Chondrocyte (in vitro differentiated cells): ENCODE results near the gene SMARCAL1. TPM values are rescaled to one million over a fixed set of nuclear protein-coding genes. Genes with fewer than 3 reads are reported as not detected.

Source experiments
- DNase-seq: peaks from one replicate; pipeline ENCODE4 v3.0.0; 2021; ENCODE audit warnings: mixed read lengths, low spot score
- H3K27ac Mint-ChIP-seq: one replicate; pipeline ENCODE4 v1.8.0; 2021; ENCODE audit warnings: mild to moderate bottlenecking, moderate library complexity, mixed read lengths; ENCODE audit not compliant: unreplicated experiment
- H3K27me3 Mint-ChIP-seq: 2 replicates; pipeline ENCODE4 v1.8.0; 2021; ENCODE audit warnings: low read depth, mixed read lengths
- H3K36me3 Mint-ChIP-seq: 2 replicates; pipeline ENCODE4 v1.8.0; 2021; ENCODE audit warnings: low read depth, mixed read lengths
- H3K4me1 Mint-ChIP-seq: 2 replicates; pipeline ENCODE4 v1.8.0; 2021; ENCODE audit warnings: low read depth, mild to moderate bottlenecking, mixed read lengths
- H3K4me3 Mint-ChIP-seq: one replicate; pipeline ENCODE4 v1.8.0; 2021; ENCODE audit warnings: mild to moderate bottlenecking, moderate library complexity, mixed read lengths; ENCODE audit not compliant: unreplicated experiment
- H3K9me3 Mint-ChIP-seq: 2 replicates; pipeline ENCODE4 v1.8.0; 2021; ENCODE audit warnings: low read depth, mixed read lengths
- total RNA-seq: library from RNA; stranded (reverse); gene quantifications from 3 replicates; pipeline ENCODE4 v1.2.1, GENCODE V29; 2021
- TF ChIP-seq, protein P1 (sequence below): fragments of 200-600 bp; sonication (generic); IDR thresholded peaks from 2 replicates; pipeline ENCODE4 v1.5.0; 2021; ENCODE audit warnings: antibody characterized with exemption, mild to moderate bottlenecking, moderate library complexity

Gene SMARCAL1
- total RNA-seq, 1 donor from 2014 or later, result 26.3 TPM

DNA sequence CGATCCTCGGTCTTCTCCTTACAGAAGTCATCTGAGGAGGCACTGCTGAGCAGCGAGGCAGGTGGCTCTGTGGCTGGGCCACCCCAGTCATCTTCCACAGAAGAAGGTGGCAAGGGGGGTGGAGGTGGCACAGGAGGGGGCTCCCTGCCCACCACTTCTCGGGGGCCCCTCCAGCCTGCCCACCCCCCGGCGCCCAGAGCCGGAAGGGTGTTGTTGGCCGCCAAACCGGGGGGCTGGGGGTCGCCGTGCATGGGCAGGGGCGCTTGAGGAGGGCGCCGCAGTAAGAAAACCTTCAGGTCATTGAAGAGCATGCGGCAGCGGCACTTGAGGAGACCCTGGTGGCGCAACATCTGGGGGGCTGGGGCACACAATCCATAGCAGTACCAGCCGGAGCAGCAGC lies 42.5 kb upstream of the SMARCAL1 start:
- Mint-ChIP-seq H3K27me3 (no peaks in the 10 kb centered on the region), H3K9me3 (no peaks in the 10 kb centered on the region), H3K4me3 (no peak overlapping the region), H3K4me1 (peaks cover 38% of the 10 kb centered on the region), H3K36me3 (no peaks in the 10 kb centered on the region), H3K27ac (no peak overlapping the region)
- TF ChIP-seq, protein P1, sequence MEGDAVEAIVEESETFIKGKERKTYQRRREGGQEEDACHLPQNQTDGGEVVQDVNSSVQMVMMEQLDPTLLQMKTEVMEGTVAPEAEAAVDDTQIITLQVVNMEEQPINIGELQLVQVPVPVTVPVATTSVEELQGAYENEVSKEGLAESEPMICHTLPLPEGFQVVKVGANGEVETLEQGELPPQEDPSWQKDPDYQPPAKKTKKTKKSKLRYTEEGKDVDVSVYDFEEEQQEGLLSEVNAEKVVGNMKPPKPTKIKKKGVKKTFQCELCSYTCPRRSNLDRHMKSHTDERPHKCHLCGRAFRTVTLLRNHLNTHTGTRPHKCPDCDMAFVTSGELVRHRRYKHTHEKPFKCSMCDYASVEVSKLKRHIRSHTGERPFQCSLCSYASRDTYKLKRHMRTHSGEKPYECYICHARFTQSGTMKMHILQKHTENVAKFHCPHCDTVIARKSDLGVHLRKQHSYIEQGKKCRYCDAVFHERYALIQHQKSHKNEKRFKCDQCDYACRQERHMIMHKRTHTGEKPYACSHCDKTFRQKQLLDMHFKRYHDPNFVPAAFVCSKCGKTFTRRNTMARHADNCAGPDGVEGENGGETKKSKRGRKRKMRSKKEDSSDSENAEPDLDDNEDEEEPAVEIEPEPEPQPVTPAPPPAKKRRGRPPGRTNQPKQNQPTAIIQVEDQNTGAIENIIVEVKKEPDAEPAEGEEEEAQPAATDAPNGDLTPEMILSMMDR, result no peak
- no peak for DNase-seq

DNA sequence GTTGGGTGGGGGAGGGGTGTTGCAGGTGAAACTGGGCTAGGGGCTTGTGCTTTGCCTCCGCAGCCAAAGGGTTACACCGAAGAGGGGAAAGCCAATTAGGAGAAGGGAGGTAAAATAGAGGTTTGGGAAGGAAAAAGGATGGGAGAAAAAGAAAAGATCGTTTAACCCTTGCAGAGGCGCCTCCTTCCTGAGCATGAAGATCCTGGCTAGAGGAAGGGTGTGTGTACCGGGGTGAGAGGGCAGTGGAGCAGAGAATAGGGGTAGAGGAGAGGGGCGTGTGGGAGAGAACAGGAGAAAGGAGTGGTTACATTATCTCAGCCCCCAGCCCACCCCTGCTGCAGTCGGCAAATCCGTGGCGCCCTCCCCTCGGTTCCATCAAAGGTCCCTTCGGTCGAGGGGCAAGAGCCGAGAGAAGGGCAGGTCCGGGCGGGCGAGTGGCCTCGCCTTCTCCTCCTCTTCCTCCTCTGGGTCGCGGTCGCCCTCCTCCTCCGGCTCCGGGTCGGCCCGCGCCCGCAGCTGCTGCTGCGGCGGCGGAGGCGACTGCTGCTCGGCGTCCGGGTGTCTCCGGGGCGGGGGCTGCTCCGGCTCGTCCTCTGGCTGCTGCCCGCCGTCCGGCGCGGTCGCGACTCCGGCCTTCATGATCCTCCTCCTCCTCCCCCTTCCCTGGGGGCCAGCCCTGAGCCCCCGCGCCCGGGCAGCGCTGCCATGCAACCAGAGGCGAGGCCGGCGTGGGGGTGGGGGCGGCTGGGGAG lies 41.1 kb upstream of the SMARCAL1 start:
- no peaks in the 10 kb centered on the region for H3K9me3 Mint-ChIP-seq
- no peak overlapping the region for H3K27ac Mint-ChIP-seq
- H3K36me3 Mint-ChIP-seq, result no peaks in the 10 kb centered on the region
- H3K4me3 Mint-ChIP-seq, result peak overlapping the region; percentile 72
- DNase-seq, result no peak
- TF ChIP-seq, protein P1, result no peak
- H3K27me3 Mint-ChIP-seq, result no peaks in the 10 kb centered on the region
- H3K4me1 Mint-ChIP-seq, result peaks cover 48% of the 10 kb centered on the region

DNA sequence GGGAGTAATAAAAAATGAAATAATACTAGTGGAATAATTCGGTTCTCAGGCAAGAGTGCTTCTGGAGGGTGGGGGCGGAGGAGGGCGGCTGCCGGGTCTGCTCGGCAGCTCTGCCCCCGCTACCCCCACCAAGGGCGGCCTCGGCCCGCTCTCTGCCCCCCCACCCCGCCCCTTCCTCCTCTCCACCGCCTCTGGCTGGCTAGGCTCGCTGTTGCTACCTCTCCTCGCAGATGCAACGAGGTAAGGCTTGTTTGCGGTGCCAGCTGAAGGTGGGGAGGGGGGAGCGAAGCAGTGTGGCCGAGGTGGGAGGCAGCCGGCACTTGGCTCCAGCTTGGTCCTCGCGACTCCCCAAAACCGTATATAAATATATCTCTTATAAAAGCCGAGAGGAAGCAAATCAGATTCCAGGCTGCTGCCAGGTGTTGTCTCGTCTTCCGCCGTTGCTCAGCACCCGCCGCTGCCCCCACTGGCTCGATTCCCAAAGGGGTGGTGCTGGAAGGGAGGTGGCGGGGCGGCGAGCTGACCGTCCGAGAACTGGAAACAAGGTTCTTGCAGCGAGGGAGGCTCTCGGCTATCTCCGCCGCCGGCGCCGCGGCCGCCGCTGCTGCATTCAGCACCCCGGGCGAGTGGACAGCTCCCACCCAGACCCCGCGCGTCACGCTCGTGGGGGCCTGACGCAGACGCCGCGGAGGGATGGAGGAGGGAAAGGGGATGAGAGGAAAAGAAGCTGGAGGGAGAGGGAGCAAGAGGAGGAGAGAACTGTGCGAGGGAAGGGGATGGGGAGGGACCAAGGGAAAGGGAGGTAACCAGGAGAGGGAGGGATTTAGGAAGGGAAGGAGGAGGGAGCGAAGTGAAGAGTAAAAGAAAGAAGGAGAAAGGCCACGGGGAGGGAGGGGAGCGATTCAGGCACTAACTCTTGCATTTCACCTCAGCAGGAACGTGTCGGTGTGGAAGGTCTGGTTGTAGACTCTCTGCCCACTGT lies 40.3 kb upstream of the SMARCAL1 start, which contains the start of gene MARCHF4:
Gene MARCHF4 (minus strand): TSS at position 763 of the 982 bp plus-strand sequence. CDS start 2,223 bp downstream, outside the sequence.
- Mint-ChIP-seq H3K27me3 (no peaks in the 10 kb centered on the region), H3K4me1 (peaks cover 48% of the 10 kb centered on the region), H3K4me3 (peak within 1 kb of the TSS; percentile 82), H3K27ac (peak within 1 kb of the TSS; percentile 92), H3K36me3 (no peaks in the 10 kb centered on the region), H3K9me3 (no peaks in the 10 kb centered on the region)
- DNase-seq, result peak; percentile 94
- TF ChIP-seq, protein P1, result no peak

DNA sequence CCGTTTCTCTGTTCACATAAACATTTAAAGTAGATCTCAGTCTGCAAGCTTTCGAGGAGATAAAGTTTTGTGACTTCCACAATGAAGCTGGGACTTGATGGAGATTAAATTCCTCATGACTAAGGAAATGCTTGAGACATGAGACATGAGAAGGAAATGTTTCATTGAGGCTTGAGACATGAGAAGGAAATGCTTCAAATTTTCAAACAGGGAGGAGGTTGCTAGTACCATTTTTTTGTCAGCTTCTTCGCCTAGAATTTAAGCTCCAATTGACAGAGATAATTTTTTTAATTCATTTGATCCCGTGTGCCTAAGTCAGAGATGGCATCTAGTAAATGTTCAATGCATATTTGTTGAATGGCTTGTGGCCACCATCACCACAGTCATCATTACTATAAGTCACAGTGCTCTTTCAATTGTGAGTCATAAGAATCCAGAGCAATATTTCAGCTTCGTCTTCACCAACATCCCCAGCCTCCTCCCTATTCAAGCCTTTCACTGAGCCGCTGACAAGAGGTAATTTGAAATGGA lies 39.5 kb upstream of the SMARCAL1 start:
- DNase-seq, result no peak
- TF ChIP-seq, protein P1, result no peak
- no peaks in the 10 kb centered on the region for H3K36me3 Mint-ChIP-seq
- H3K27ac Mint-ChIP-seq, result peak overlapping the region; percentile 92
- peak overlapping the region; percentile 82 for H3K4me3 Mint-ChIP-seq
- H3K4me1 Mint-ChIP-seq, result peaks cover 42% of the 10 kb centered on the region
- H3K27me3 Mint-ChIP-seq, result no peaks in the 10 kb centered on the region
- H3K9me3 Mint-ChIP-seq, result no peaks in the 10 kb centered on the region

DNA sequence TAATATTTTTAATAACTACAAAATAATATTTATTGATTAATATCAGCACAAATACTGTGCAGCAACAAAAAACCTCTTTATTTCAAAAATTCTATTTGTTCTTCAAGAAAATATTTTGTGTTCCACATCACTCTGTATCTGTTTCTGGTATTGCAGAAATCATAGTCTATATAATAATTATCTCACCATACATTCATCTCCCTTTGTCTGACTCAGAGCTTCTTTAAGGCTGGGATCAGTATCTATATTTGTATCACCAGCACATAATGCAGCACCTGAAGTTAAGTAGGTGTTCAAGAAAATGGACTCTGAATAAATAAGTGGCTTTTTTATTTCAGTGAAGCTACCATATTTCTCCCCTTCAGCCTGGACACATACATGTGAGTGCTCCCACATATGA lies 38.4 kb upstream of the SMARCAL1 start:
- Mint-ChIP-seq H3K27me3 (no peaks in the 10 kb centered on the region), H3K27ac (peak overlapping the region; percentile 38), H3K36me3 (no peaks in the 10 kb centered on the region), H3K4me1 (peaks cover 42% of the 10 kb centered on the region), H3K9me3 (no peaks in the 10 kb centered on the region), H3K4me3 (no peak overlapping the region)
- DNase-seq, result no peak
- TF ChIP-seq, protein P1, result no peak
